ENCODE results near the gene PRRG2.

GRCh38 chr19:49581007-49581508 is at the start of gene PRRG2:
- no peak for TF ChIP-seq POLR2A (IDR thresholded peaks at IDR 0.05)
- TF ChIP-seq, protein P1, sequence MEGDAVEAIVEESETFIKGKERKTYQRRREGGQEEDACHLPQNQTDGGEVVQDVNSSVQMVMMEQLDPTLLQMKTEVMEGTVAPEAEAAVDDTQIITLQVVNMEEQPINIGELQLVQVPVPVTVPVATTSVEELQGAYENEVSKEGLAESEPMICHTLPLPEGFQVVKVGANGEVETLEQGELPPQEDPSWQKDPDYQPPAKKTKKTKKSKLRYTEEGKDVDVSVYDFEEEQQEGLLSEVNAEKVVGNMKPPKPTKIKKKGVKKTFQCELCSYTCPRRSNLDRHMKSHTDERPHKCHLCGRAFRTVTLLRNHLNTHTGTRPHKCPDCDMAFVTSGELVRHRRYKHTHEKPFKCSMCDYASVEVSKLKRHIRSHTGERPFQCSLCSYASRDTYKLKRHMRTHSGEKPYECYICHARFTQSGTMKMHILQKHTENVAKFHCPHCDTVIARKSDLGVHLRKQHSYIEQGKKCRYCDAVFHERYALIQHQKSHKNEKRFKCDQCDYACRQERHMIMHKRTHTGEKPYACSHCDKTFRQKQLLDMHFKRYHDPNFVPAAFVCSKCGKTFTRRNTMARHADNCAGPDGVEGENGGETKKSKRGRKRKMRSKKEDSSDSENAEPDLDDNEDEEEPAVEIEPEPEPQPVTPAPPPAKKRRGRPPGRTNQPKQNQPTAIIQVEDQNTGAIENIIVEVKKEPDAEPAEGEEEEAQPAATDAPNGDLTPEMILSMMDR (IDR thresholded peaks at IDR 0.05 in 4 of 5, conservative IDR thresholded peaks at IDR 0.05 in 1 of 5) = no peak

Measured in gastrocnemius medialis (tissue), 4 donors.